HG03097 (cell line): Measurements from ENCODE around the gene MRPS31.

ENCODE experiments used
- ATAC-seq: cut with Tn5 transposase; IDR thresholded peaks from one replicate; pipeline ENCODE4 v1.9.1; 2021; ENCODE audit not compliant: unreplicated experiment, low FRiP score

Gene MRPS31

DNA sequence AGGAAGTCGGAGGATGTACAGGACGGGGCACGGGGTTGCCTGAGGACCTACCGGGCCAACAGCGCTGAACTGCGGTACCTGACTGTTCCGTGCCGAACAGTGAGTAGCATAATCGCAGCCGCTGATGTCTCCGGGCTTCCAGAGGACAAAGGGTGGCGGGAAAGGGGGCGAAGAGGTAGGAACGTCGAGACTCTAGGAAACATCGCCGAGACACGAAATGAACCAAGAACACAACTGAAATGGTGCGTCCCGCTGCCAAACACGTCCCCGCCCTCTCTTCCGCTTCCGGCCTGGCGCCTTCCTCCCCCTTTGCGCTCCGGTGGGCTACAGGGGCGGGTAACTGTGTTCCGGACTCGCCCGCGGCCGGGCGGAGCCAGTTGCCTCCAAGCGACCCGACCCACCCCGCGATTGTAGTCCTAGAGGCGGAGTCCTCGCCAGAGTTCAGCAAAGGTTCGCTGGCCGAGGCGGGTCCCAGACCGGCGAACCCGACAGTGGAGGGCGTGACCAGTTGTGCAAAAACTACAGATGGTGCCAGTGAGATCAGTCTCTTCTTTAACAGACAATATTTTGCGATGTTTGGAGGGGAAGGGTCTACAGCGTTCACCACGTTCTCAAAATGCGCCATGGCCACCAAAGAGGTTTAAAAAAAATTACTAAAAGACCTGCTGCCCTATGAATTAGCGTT, at the start of gene MRPS31:
TSS of gene MRPS31 (minus strand) at position 257 of the 685 bp plus-strand sequence. CDS start at position 203, 54 bp downstream.
- ATAC-seq: peak; percentile 94

GRCh38 chr13:40819797-40820315, 48.9 kb upstream of the MRPS31 start:
- ATAC-seq: no peak

DNA sequence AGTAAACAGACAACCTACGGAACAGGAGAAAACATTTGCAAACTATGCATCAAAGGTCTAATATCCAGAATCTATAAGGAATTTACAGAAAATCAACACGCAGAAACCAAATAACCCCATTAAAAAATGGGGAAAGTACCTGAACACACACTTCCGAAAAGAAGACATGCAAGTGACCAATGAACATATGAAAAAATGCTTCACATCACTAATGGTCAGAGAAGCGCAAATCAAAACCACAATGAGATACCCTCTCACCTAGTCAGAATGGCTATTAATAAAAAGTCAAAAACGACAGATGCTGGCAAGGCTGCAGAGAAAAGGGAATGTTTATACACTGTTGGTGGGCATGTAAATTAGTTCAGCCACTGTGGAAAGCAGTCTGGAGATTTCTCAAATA, 47.9 kb upstream of the MRPS31 start:
- no peak for ATAC-seq

DNA sequence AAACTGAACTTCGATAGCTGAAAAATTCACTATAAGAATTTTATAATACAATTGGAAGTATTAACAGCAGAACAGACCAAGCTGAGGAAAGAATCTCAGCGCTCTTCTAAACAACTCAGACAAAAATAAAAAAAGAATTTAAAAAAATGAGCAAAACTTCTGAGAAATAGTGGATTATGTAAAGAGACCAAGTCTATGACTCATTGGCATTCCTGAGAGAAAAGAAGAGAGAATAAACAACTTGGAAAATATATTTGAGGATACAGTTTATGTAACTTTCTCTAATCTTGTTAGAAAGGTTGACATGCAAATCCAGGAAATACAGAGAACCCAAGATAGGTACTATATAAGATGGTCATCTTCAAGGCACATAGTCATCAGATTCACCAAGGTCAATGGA, 43.8 kb upstream of the MRPS31 start:
- no peak for ATAC-seq

DNA sequence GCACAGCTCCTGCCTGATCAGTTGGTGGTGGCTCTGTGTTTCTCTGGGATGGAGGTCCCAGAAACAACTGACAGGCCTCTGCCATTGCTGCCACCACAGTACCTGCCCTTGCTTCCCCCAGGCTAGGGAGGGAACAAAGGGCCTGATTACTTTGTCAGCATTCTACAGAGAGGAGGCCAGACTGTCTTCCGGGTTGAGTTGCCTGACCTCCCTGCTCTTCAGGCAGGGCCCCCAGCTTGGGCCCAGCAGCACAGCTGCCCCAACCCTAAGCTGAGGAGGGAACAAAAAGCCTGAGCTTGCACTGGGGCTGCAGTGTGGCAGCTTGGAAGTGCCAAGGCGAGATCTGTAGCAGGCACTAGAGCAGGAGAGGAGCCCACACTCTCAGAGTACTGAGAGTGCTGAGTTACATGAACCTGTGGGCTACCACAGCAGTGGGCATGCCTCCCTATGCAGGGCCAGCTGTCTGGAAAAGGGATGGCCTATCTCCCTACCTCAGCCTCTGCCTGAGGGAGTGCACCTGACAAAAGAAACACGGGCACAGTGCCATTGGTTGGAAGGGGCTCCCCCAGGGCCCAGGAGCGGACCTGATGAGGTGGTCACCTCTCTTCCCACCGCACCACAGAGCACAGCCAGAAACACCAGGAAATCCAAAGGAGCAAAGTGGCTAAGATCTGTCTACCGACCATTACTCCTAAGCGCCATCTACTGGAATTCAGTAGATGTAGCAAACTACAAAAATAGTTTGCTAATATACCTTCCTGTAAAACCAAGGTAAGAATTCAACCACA, 42.9 kb upstream of the MRPS31 start:
- no peak for ATAC-seq

GRCh38 chr13:40812724-40813445, 41.9 kb upstream of the MRPS31 start:
- ATAC-seq: no peak

- no peak for ATAC-seq
Measured at GRCh38 chr13:40812102-40812501, 41.1 kb upstream of the MRPS31 start.

GRCh38 chr13:40809471-40809870, 38.5 kb upstream of the MRPS31 start:
- no peak for ATAC-seq

DNA sequence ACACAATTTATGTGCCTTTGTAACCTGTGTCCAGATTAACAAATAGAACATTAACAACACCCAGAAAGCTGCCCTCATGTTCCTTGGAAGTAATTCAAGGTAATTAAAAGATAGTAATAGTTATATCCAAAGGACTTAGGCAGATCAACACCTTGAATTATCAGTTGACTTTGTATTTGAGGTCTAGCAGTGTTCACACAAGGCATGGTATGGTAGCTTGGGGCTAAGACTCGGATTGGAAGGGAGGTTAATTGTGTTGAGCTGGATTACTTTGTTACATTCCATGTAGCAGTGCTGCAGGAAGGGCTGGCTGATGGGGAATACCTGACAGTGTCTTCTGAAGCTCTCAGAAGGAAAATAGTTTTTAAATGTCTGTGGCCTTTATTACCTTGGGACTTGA, 35.3 kb upstream of the MRPS31 start:
- no peak for ATAC-seq

- ATAC-seq: no peak
Measured at GRCh38 chr13:40803316-40803715, 32.3 kb upstream of the MRPS31 start.

DNA sequence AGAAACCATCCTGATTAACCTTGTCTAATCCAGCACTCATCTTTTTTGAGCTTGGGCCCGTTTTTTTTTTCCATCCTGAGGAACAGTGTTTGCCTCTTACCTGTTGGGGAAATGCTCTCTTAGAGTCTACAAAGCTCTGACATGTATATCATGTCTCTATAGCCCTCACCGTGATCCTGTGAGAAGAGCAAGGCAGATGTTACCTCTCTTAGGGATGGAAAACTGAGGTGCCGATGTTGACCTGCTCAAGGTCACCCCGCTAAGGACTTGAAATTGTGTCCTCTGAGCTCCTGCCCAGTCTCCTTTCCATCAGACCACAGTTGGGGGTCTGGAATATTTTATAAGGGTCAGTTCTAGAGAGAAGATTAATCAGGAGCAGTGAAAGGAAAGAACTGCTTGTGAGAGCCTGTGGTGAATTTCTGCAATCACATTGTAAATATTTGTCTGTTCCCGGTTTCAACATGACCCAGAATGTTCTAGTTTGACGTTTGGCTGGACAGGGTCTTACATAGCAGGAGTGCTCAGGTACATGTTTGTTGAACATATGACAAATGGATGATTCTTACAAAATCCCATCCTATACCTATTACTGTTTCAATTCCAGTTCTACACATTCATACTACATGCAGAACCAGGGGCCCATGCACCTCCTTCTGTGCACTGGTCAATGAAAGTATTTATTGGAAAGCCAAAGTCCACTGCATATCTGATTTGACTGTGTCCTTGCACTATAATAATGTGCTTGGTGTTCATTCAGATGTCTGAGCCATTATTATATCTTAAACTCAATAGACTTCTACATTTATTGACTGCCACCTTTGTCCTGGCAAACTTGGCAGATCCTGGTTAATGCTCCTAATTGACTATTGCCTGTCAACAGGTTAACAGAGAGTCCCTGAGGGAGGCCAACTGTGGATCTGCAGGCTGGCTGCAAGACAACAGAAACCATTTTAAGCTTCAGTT, 30.5 kb upstream of the MRPS31 start:
- no peak for ATAC-seq

DNA sequence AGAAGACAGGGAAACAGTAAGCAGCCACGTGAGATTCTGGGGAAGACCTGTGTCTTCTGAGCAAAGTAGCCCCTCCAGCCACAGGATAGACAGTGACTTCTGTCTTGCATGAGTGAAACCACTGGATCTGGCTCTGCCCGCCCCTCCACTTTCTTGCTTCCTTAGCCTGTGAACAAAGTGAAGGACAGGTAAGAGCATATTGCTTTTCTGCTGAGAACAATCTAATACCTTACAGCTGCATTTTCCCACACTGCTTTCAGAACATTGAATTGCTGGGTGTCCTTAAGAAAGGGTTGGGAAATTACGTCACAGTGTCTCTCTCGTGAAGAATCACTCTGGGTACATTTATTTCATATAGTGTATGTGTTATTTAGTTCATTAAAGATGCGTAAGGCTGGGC, 29.6 kb upstream of the MRPS31 start:
- no peak for ATAC-seq

GRCh38 chr13:40799508-40799907, 28.5 kb upstream of the MRPS31 start:
- ATAC-seq: no peak

DNA sequence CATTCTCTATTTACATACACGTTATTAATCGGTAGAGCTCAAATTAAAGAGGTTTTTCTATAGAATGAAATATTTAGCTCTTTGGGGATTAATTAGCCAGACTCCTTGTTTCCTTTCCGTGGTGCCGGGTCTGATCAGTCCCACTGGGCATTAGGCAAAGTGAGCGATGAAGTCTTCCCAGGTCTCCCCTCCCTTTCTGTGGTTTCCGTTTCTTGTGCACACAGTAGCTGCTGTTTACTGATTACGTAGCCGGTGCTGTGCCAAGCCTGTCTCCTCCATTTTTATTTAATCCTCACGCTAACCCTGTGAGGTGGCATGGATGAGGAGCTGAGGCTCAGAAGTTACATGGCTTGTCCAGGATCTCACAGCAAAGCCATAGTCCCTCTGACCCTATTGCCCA, 27.4 kb upstream of the MRPS31 start:
- peak; percentile 56 for ATAC-seq

GRCh38 chr13:40796649-40797048, 25.7 kb upstream of the MRPS31 start:
- ATAC-seq: no peak

DNA sequence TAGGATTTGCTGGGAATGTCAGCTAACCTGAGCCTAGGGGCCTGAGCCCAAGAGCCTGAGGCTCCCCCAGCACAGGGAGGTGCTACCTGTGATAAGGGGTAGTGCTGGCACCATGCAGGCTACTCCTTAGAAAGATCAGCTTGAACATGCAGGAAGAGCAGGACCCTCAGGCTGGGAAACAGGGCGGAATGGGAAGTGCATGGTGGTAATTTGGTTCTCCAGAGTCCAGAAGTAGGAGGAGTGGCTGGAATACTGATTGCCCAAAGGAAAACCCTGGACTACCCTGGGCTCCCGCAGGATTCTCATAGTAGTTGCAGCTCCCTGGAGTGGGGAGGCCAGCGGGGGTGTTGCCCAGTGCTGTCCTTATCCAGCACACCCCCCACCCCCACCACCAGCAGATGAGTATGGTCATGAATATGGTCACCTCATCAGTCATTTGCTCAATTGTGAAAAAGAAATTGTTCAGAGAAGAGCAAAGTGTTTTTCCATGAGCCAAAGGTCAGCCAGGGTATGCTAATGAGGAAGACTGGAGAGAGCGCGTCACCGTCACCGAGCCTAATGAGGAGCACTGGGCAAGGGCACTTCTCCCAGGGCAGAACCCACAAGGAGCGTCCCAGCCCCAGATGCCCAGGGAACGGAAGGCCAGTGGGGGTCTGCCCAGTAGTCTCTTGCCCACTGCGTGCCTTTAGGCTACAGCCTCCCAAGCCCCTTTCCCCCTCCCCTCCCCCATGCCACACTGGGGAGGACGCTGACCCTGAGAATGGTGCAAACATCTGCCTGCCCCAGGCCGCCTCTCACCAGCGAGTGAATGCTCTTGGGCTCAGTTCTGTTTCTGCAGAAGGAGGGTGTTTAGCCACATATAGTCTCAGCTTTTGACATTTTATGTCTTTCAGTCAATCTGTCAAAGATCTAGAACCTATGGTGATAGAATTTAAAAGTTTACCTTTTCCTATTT, 23.7 kb upstream of the MRPS31 start:
- no peak for ATAC-seq

- ATAC-seq: no peak
Measured at GRCh38 chr13:40793339-40793738, 22.3 kb upstream of the MRPS31 start.

- ATAC-seq: no peak
Measured at GRCh38 chr13:40792284-40793051, 21.5 kb upstream of the MRPS31 start.
